Endodermal cell (in vitro differentiated cells): ENCODE data around the gene MS4A18. TPM values are rescaled to one million over a fixed set of nuclear protein-coding genes. Genes with fewer than 3 reads are reported as not detected.

Source experiments
- DNase-seq: peaks from one replicate; pipeline ENCODE4 v3.0.0-alpha.2; 2017
- H3K27ac ChIP-seq: 2 replicates; pipeline ENCODE4 v1.5.1; 2013; ENCODE audit warnings: mild to moderate bottlenecking, low read depth, low read length, moderate library complexity
- H3K27me3 ChIP-seq: 2 replicates; pipeline ENCODE4 v1.6.1; 2013; ENCODE audit warnings: mild to moderate bottlenecking, low read length, moderate library complexity; ENCODE audit not compliant: insufficient read depth, control insufficient read depth, poor library complexity, severe bottlenecking
- H3K36me3 ChIP-seq: 2 replicates; pipeline ENCODE4 v1.7.0; 2013; ENCODE audit warnings: mild to moderate bottlenecking, low read length, moderate library complexity; ENCODE audit not compliant: control insufficient read depth, insufficient read depth
- H3K4me1 ChIP-seq: one replicate; pipeline ENCODE4 v1.7.0; 2013; ENCODE audit warnings: low read length; ENCODE audit not compliant: control insufficient read depth, insufficient read depth
- H3K4me3 ChIP-seq: 2 replicates; pipeline ENCODE4 v1.5.1; 2013; ENCODE audit warnings: mild to moderate bottlenecking, low read length, moderate library complexity
- H3K9ac ChIP-seq: 2 replicates; pipeline ENCODE4 v1.6.1; 2013; ENCODE audit warnings: mild to moderate bottlenecking, low read length, moderate library complexity; ENCODE audit not compliant: poor library complexity, severe bottlenecking; ENCODE audit errors: extremely low read depth
- H3K9me3 ChIP-seq: 2 replicates; pipeline ENCODE4 v1.6.1; 2013; ENCODE audit warnings: mild to moderate bottlenecking, low read length, moderate library complexity; ENCODE audit not compliant: control insufficient read depth
- H3K27ac Mint-ChIP-seq: 2 replicates; pipeline ENCODE4 v1.8.0; 2020; ENCODE audit warnings: mixed read lengths
- H3K27me3 Mint-ChIP-seq: 2 replicates; pipeline ENCODE4 v1.8.0; 2021; ENCODE audit warnings: mild to moderate bottlenecking, mixed read lengths; ENCODE audit not compliant: insufficient read depth
- H3K36me3 Mint-ChIP-seq: 2 replicates; pipeline ENCODE4 v1.8.0; 2020; ENCODE audit warnings: low read depth, mixed read lengths
- H3K4me1 Mint-ChIP-seq: 2 replicates; pipeline ENCODE4 v1.8.0; 2020; ENCODE audit warnings: mixed read lengths
- H3K4me3 Mint-ChIP-seq: 2 replicates; pipeline ENCODE4 v1.8.0; 2020; ENCODE audit warnings: mild to moderate bottlenecking, moderate library complexity, mixed read lengths
- H3K9me3 Mint-ChIP-seq: 2 replicates; pipeline ENCODE4 v1.8.0; 2020; ENCODE audit warnings: mild to moderate bottlenecking, mixed read lengths
- CTCF ChIP-seq: fragments of 200-600 bp; sonication (generic); conservative IDR thresholded peaks from 2 replicates; pipeline ENCODE4 v1.5.0; 2021; ENCODE audit warnings: antibody characterized with exemption, mild to moderate bottlenecking
- WGBS, 2 experiments: methylation state at CpG; one replicate each; pipeline versions ENCODE4 v1.1.5 to v1.1.7; 2013; ENCODE audit warnings: missing lambda C conversion rate in 2 of 2, mixed read lengths in 1 of 2; ENCODE audit not compliant: insufficient coverage in 1 of 2, insufficient read length in 1 of 2; 5-methylcytosine and 5-hydroxymethylcytosine counted together
- total RNA-seq, 2 donors: library from RNA; stranded (reverse); fragmentation: NEBNext Ultra II Directional in 1 of 2; extraction: Animal tissue kit (Norgen Biotek cat#: 25700) in 1 of 2; gene quantifications; 2 replicates in 1 of 2; 3 replicates in 1 of 2; pipeline ENCODE4 v1.2.1, GENCODE V29; 2021

MS4A18 gene
- total RNA-seq, 2 donors from 2014 or later = not detected

- Mint-ChIP-seq H3K9me3 (peaks cover 6% of the 10 kb centered on the region), H3K4me1 (no peaks in the 10 kb centered on the region), H3K27ac (no peak overlapping the region), H3K36me3 (no peaks in the 10 kb centered on the region), H3K4me3 (no peak overlapping the region), H3K27me3 (peaks cover 6% of the 10 kb centered on the region)
- no peaks in the 10 kb centered on the region for H3K9me3 ChIP-seq
- peak; percentile 60 for TF ChIP-seq CTCF
- H3K27ac ChIP-seq = no peak overlapping the region
- H3K4me3 ChIP-seq = no peak overlapping the region
- H3K9ac ChIP-seq = no peak overlapping the region
- DNase-seq = no peak
- no peaks in the 10 kb centered on the region for H3K4me1 ChIP-seq
- no peaks in the 10 kb centered on the region for H3K36me3 ChIP-seq
- no peaks in the 10 kb centered on the region for H3K27me3 ChIP-seq
- 78% methylated on average over 1 of the region's 1 CpG; no CpG with 5 or more reads in 1 of the 2 experiments for WGBS, 2 experiments
These were observed 18.5 kb downstream of the MS4A18 start for GRCh38 chr11:60743058-60743457.

DNA sequence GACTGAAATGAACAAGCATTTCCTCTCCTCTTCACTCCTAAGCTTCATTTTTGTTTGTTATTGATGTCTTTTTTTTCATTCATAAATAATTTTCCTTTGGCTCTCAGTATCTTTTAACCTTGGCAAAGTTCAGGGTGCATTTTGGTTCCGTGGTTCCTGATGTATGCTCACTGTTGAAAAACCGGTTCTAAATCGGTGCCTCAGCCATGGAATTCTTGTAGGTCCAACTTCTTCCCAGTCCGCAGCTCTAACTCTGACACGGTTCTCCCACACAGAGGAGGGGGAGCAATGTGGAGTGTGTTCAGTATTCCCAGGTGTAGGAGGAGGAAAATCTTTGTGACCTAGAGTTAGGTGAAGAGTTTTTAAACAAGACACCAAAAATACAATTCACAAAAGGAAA lies 19.6 kb downstream of the MS4A18 start:
- H3K27me3 Mint-ChIP-seq = peaks cover 1% of the 10 kb centered on the region
- H3K27ac Mint-ChIP-seq = no peak overlapping the region
- H3K27me3 ChIP-seq = no peaks in the 10 kb centered on the region
- TF ChIP-seq CTCF = no peak
- H3K9ac ChIP-seq = no peak overlapping the region
- 66 to 84% methylated on average over 3 to 5 of the region's 5 CpGs for WGBS, 2 experiments
- H3K9me3 ChIP-seq = no peaks in the 10 kb centered on the region
- DNase-seq = no peak
- H3K9me3 Mint-ChIP-seq = peaks cover 6% of the 10 kb centered on the region
- no peak overlapping the region for H3K4me3 Mint-ChIP-seq
- H3K4me1 Mint-ChIP-seq = no peaks in the 10 kb centered on the region
- no peaks in the 10 kb centered on the region for H3K36me3 Mint-ChIP-seq
- no peak overlapping the region for H3K4me3 ChIP-seq
- H3K4me1 ChIP-seq = no peaks in the 10 kb centered on the region
- no peaks in the 10 kb centered on the region for H3K36me3 ChIP-seq
- H3K27ac ChIP-seq = no peak overlapping the region

DNA sequence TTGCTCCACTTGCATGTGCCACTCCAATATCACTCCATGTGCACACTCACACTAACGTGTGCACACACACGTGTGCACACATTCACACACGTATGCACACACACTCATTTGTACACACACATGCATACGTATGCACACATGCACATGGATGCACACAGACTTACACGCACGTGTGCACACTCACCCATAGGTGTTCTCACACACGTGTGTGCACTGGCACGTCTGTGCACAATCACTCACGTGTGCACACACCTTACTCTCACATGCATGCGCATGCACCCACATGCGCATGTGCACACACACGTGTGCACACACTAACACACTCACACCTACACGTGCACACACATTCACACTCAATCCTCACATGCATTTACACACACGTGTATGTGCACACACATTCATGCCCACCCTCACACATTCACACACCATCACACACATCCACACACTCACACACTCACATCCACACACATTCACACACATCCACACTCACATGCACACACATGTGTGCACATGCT lies 22.9 kb downstream of the MS4A18 start:
- H3K4me3 ChIP-seq = no peak overlapping the region
- no peaks in the 10 kb centered on the region for H3K9me3 ChIP-seq
- no peaks in the 10 kb centered on the region for H3K4me1 Mint-ChIP-seq
- WGBS, 2 experiments = 91 to 98% methylated on average over 14 of the region's 14 CpGs
- H3K36me3 ChIP-seq = no peaks in the 10 kb centered on the region
- no peak overlapping the region for H3K4me3 Mint-ChIP-seq
- no peak overlapping the region for H3K27ac Mint-ChIP-seq
- TF ChIP-seq CTCF = no peak
- H3K9ac ChIP-seq = no peak overlapping the region
- H3K27ac ChIP-seq = no peak overlapping the region
- H3K4me1 ChIP-seq = no peaks in the 10 kb centered on the region
- no peaks in the 10 kb centered on the region for H3K27me3 ChIP-seq
- H3K9me3 Mint-ChIP-seq = peaks cover 6% of the 10 kb centered on the region
- H3K27me3 Mint-ChIP-seq = peaks cover 3% of the 10 kb centered on the region
- DNase-seq = no peak
- H3K36me3 Mint-ChIP-seq = no peaks in the 10 kb centered on the region
